C4-2B (cell line): Measurements from ENCODE around the gene ZBTB21.

Experiments
- CTCF ChIP-seq: fragments of 450-650 bp; conservative IDR thresholded peaks from 2 replicates; pipeline ENCODE4 v1.5.1; 2017; ENCODE audit warnings: mild to moderate bottlenecking
- ZFX ChIP-seq: fragments of 450-650 bp; IDR thresholded peaks from 2 replicates; pipeline ENCODE4 v1.6.1; 2017

- TF ChIP-seq CTCF (no peak), ZFX (no peak)
Observed at GRCh38 chr21:42039911-42040351, 29.8 kb upstream of the ZBTB21 start.
